Activated gamma-delta T cell treated with Interleukin-2 at 50 U/mL for 16 hours (primary cell): ENCODE results near the gene CDK6.

ENCODE experiments used
- DNase-seq: peaks from one replicate; pipeline ENCODE4 v3.0.0-alpha.2; 2020

CDK6 gene

GRCh38 chr7:92699966-92700514 is 136.3 kb downstream of the CDK6 start:
- DNase-seq, result no peak

GRCh38 chr7:92699560-92699959 is 136.8 kb downstream of the CDK6 start:
- no peak for DNase-seq

GRCh38 chr7:92698237-92698841 is 138.0 kb downstream of the CDK6 start:
- no peak for DNase-seq

DNA sequence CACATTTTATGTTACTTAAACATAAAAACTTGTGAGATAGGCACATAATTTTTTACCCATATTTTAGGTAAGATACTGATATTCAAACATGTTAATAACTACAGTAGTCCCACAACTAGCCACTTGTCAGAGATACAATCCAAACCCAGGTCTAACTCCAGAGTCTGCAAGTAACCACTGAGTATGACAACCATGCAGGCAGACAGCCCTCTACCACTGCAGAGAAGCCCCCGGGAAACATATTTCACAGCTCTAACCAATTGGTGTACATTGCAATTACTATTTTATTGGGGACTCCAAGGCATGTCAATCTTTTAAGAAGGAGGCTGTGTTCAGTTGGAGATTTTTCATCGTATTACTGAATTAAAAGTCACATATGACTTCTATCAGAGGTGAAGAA is 139.0 kb downstream of the CDK6 start:
- DNase-seq, result no peak

GRCh38 chr7:92697012-92697411 is 139.4 kb downstream of the CDK6 start:
- DNase-seq, result no peak

DNA sequence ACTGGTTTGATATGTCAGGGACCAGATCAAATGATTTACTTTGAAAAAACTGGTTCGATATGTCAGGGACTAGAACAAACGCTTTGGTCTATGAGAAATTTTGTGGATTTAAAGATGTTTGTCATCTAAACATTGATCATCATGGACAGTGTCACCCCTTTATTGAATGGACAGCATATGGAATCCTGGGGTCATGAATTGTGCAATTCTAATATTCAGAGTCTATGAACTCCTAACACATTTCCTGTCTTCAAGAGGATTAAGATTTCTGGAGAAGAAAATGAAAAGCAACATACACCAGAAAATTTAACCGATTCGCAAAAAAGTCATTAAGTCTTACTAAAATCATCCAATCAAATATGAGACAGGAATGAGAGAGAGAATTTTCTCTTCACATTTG is 139.8 kb downstream of the CDK6 start:
- no peak for DNase-seq

- no peak for DNase-seq
Measured at GRCh38 chr7:92695308-92696261, 140.8 kb downstream of the CDK6 start.

DNA sequence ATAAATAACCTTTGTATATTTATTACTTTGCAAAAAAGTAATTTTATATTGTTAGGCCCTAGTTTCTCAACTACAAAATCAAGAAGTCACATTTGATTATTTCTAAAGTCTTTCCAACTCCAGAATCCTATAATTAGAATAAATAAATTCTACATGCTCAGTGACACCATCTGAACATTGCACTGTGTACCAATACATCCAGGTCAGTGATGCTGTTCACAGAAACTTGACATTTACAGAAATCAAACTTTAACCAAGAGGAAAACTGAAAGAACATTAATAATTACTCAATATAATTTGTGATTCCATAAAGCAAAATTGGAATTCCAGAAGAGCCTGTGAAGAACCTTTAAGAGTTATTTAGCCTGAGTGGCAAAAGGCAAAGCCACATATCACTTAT is 142.2 kb downstream of the CDK6 start:
- DNase-seq, result no peak

- DNase-seq, result no peak
Measured at GRCh38 chr7:92693519-92693918, 142.9 kb downstream of the CDK6 start.

- DNase-seq, result no peak
Measured at GRCh38 chr7:92691578-92691977, 144.8 kb downstream of the CDK6 start.

GRCh38 chr7:92685136-92686042 is 151.0 kb downstream of the CDK6 start:
- peak; percentile 55 for DNase-seq

- no peak for DNase-seq
Measured at GRCh38 chr7:92684274-92684673, 152.1 kb downstream of the CDK6 start.

DNA sequence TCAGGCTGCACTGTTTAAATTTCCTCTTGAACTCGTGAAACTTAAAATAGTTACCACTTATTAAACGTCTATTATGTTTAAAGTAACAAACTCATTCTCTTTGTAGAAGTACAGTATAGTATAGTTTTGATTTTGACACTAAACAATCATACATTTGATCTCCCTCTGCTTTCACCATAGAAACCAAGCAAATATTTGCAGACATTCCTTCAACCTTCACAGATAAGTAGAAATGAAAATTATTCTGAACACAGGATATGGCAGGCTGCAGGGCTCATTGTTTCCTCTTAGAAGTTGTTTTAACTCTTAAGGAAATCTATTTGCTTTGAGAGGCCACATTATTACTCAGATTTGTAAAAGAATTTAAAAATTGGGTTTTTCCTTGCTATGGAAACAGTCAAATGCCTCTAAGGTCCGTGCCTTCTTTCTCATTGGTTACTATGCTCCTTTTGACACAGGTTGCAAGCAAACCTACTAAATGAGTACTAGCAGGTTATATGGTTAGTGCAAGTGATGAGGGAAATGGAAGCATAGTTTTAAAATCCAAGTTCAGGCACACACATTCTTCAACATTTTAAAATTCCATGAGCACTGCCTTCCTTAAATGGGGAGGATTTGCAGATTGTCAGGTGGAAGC is 153.4 kb downstream of the CDK6 start:
- DNase-seq, result no peak

DNA sequence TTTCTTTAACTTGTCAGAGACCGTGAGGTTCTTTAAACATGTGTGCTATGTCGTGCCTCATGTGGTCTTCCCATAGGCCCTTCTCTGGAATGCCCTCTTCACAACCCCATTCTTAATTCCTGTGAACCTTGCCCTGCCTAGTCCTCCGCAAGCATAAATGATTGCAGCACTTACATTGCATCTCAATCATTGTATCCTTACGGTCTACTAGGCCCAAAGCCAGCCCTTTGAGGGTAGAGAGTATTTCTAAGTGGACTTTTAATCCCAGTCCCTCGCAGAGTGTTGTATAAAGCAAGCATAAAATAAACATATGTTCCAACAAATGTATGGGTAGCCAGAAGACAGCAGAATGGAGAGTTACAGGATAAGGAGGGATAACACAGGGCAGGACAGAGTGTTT is 154.0 kb downstream of the CDK6 start:
- DNase-seq, result no peak

GRCh38 chr7:92681633-92682032 is 154.7 kb downstream of the CDK6 start:
- DNase-seq, result no peak

GRCh38 chr7:92680442-92680841 is 155.9 kb downstream of the CDK6 start:
- no peak for DNase-seq

GRCh38 chr7:92678291-92678920 is 158.0 kb downstream of the CDK6 start:
- DNase-seq, result no peak

- no peak for DNase-seq
Measured at GRCh38 chr7:92674379-92674778, 162.0 kb downstream of the CDK6 start.

DNA sequence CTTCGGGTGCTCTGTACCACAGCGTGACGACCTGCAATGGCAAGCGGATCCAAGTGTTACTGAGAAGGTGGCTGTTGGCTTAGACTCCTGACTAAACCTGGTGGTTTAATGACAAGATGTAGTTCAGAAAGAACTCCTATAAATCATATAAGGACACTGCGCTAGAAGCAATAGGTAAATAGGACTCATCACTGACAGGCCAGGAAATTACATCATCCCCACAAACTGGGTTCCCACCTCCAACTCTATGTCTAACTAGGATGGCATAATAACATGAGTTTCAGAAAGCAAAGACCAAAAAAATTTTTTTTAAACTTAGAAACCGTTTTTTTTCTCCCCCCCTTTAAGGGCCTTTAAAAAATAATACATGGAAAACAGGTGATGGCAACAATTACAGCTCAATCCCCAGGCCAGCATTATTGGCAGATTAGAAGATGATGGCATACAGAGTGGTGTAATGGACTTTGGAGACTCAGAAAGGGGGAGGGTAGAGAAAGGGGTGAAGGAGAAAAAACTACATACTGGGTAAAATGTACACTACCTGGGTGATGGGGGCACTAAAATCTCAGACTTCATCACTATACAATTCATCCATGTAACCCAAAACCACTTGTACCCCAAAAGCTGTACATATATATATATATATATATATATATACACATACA is 164.7 kb downstream of the CDK6 start:
- no peak for DNase-seq

GRCh38 chr7:92670204-92670851 is 166.0 kb downstream of the CDK6 start:
- no peak for DNase-seq

- no peak for DNase-seq
Measured at GRCh38 chr7:92669616-92670165, 166.7 kb downstream of the CDK6 start.
